HG03378 (cell line): ENCODE results near the gene ARHGAP10.

Experiments used
- ATAC-seq: cut with Tn5 transposase; IDR thresholded peaks from one replicate; pipeline ENCODE4 v1.9.1; 2021; ENCODE audit warnings: mild to moderate bottlenecking, moderate library complexity; ENCODE audit not compliant: unreplicated experiment

The ARHGAP10 gene

GRCh38 chr4:148060264-148061140 is 328.6 kb downstream of the ARHGAP10 start:
- no peak for ATAC-seq

- ATAC-seq: no peak
Measured at GRCh38 chr4:148061141-148061481, 329.2 kb downstream of the ARHGAP10 start.

GRCh38 chr4:148061795-148062194 is 329.9 kb downstream of the ARHGAP10 start:
- ATAC-seq: no peak

GRCh38 chr4:148062301-148062950 is 330.5 kb downstream of the ARHGAP10 start:
- ATAC-seq: no peak

GRCh38 chr4:148064451-148064850 is 332.6 kb downstream of the ARHGAP10 start:
- no peak for ATAC-seq

- no peak for ATAC-seq
Measured at GRCh38 chr4:148065075-148065474, 333.2 kb downstream of the ARHGAP10 start.

GRCh38 chr4:148067301-148067916 is 335.5 kb downstream of the ARHGAP10 start:
- no peak for ATAC-seq

- ATAC-seq: no peak
Measured at GRCh38 chr4:148068065-148068911, 336.4 kb downstream of the ARHGAP10 start.

GRCh38 chr4:148069086-148069894 is 337.4 kb downstream of the ARHGAP10 start:
- no peak for ATAC-seq

- ATAC-seq: no peak
Measured at GRCh38 chr4:148069895-148070178, 337.9 kb downstream of the ARHGAP10 start.

GRCh38 chr4:148071009-148071408 is 339.1 kb downstream of the ARHGAP10 start:
- ATAC-seq: no peak

GRCh38 chr4:148072789-148073188 is 340.9 kb downstream of the ARHGAP10 start:
- ATAC-seq: no peak

- no peak for ATAC-seq
Measured at GRCh38 chr4:148073349-148073748, 341.5 kb downstream of the ARHGAP10 start.

GRCh38 chr4:148074462-148074861 is 342.6 kb downstream of the ARHGAP10 start:
- no peak for ATAC-seq

- ATAC-seq: no peak
Measured at GRCh38 chr4:148075438-148075837, 343.6 kb downstream of the ARHGAP10 start.

GRCh38 chr4:148076964-148077363 is 345.1 kb downstream of the ARHGAP10 start:
- ATAC-seq: no peak

GRCh38 chr4:148077581-148077980 is 345.7 kb downstream of the ARHGAP10 start:
- ATAC-seq: no peak

GRCh38 chr4:148078061-148078460 is 346.2 kb downstream of the ARHGAP10 start:
- no peak for ATAC-seq

- no peak for ATAC-seq
Measured at GRCh38 chr4:148079961-148080360, 348.1 kb downstream of the ARHGAP10 start.

GRCh38 chr4:148081267-148081666 is 349.4 kb downstream of the ARHGAP10 start:
- no peak for ATAC-seq
